GM18526 (cell line): ENCODE results near the gene INHBB.

Experiments used
- POLR2A ChIP-seq: IDR thresholded peaks from 3 replicates; pipeline ENCODE4 v1.6.1; 2011; ENCODE audit not compliant: insufficient read length; ENCODE audit errors: extremely low read depth

Gene INHBB

GRCh38 chr2:120376679-120377640, 31.0 kb downstream of the INHBB start:
- TF ChIP-seq POLR2A, result no peak

- TF ChIP-seq POLR2A, result no peak
Measured at GRCh38 chr2:120378605-120379004, 32.7 kb downstream of the INHBB start.

- no peak for TF ChIP-seq POLR2A
Measured at GRCh38 chr2:120379916-120380893, 34.3 kb downstream of the INHBB start.

DNA sequence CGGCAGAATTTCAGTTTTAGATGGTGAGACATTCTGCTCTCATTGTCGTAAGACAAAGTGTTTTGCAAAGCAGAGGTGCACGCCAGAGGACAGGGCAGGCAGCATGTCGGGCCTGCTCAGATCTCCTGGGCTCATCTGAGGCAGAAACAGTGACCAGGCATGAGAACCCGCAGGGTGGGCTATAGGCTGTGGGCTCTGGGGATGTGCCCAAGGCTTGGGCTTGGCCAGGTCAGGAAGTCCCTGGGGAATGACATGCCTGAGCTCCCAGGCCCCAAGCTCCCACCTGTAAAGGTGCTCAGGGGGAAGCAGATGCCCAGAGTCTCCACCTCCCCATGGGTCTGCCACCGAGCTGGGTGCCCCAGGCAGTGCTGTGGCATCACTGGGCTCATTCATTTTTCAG, 35.3 kb downstream of the INHBB start:
- no peak for TF ChIP-seq POLR2A

DNA sequence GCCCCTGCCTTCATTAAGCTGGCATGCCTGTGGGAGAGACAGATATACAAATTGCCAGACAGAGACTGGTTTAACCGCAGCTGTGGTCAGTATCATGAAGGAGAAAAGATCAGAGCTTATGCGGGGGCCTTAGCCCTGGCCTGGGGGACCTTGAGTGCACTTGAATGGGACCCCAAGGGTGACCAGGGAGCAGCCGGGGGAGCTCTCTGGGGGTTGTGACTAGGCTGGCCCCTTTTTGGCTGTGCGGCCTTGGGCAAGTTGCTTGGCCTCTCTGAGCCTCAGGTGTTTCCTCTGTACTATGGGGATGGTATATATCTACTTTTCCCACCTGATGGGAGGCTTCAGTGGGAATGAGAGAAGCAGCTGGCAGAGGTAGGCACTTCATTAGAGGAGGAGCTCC, 35.7 kb downstream of the INHBB start:
- no peak for TF ChIP-seq POLR2A

DNA sequence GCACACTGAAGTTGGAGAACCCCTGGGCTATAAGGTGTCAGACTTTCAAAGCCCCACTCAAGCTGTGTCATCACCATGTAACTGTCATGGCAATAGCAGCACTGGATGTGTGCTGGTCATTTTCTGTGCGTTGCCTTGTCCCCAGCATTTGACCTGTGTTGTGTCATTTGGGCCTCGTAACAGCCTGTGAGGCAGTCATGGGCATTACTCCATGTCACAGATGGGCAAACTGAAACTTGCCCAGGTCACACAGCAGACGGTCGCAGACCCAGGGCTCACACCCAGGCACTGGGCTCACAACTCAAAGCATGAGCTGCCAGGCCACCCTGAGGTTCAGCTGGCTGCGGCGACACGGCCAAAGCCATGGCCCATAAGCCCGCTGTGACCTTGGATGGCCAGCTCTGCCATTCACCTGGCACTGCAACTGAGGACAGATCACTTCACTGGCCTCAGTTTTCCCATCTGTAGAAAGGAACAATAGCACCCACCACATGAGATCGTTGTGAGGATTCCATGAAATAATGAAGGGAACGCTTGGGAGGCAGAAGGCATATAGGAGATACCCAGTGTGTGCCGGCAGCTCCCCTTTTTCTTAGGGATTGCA, 36.7 kb downstream of the INHBB start:
- TF ChIP-seq POLR2A, result no peak

GRCh38 chr2:120383191-120383590, 37.3 kb downstream of the INHBB start:
- TF ChIP-seq POLR2A, result no peak

- no peak for TF ChIP-seq POLR2A
Measured at GRCh38 chr2:120383631-120384340, 37.9 kb downstream of the INHBB start.

GRCh38 chr2:120384486-120385354, 38.8 kb downstream of the INHBB start:
- no peak for TF ChIP-seq POLR2A

- TF ChIP-seq POLR2A, result no peak
Measured at GRCh38 chr2:120385355-120386127, 39.6 kb downstream of the INHBB start.

- TF ChIP-seq POLR2A, result no peak
Measured at GRCh38 chr2:120388222-120389035, 42.5 kb downstream of the INHBB start.

- TF ChIP-seq POLR2A, result no peak
Measured at GRCh38 chr2:120389036-120389391, 43.1 kb downstream of the INHBB start.
